B cell (primary cell): ENCODE measurements around the gene CFAP77. TPM values are rescaled to one million over a fixed set of nuclear protein-coding genes. Genes with fewer than 3 reads are reported as not detected.

Experiments used
- ATAC-seq: fragments of 200-7000 bp; cut with Tn5 transposase; one replicate; pipeline ENCODE4 v1.10.0; 2021; ENCODE audit warnings: low read depth, mild to moderate bottlenecking, moderate number of reproducible peaks, moderate library complexity
- CTCF ChIA-PET: fragments of 350-600 bp; sonication (Branson Sonifier 250); formaldehyde crosslinking; loops from one replicate; lab custom pipeline; 2021; ENCODE audit warnings: antibody characterized with exemption, inconsistent platforms; lab: Charles Lee
- POLR2A ChIA-PET: fragments of 350-600 bp; sonication (Branson Sonifier 250); formaldehyde crosslinking; loops from one replicate; lab custom pipeline; 2021; ENCODE audit warnings: antibody characterized with exemption; lab: Charles Lee
- DNase-seq: peaks from one replicate; pipeline ENCODE4 v3.0.0; 2013
- H2AFZ ChIP-seq: 2 replicates; pipeline ENCODE4 v1.6.1; 2012; ENCODE audit warnings: mild to moderate bottlenecking, low read depth, low read length; ENCODE audit not compliant: insufficient read depth, poor library complexity, severe bottlenecking
- H3K27ac ChIP-seq, 2 donors: 1 replicate in 1 of 2; 2 replicates in 1 of 2; pipeline ENCODE4 v1.5.1; 2012 to 2013; ENCODE audit warnings: low read length in 2 of 2, mild to moderate bottlenecking in 2 of 2, moderate library complexity in 1 of 2
- H3K27me3 ChIP-seq, 4 experiments: fragments of 200-600 bp in 1 of 4; sonication (generic) in 1 of 4; replicated peaks in 1 of 4; 1 replicate in 2 of 4; 2 replicates in 2 of 4; pipeline versions ENCODE4 v1.6.1 to v1.7.0; 2013 to 2016; ENCODE audit warnings: low read length in 3 of 4, mild to moderate bottlenecking in 2 of 4, mixed read lengths in 1 of 4, moderate library complexity in 1 of 4; ENCODE audit not compliant: insufficient read depth in 4 of 4, control insufficient read depth in 3 of 4; ENCODE audit errors: control extremely low read depth in 1 of 4
- H3K36me3 ChIP-seq, 2 experiments: replicated peaks in 1 of 2; 1 replicate in 1 of 2; 2 replicates in 1 of 2; pipeline versions ENCODE4 v1.6.1 to v1.7.1; 2013; ENCODE audit warnings: low read length in 1 of 2; ENCODE audit not compliant: insufficient read depth in 2 of 2, control insufficient read depth in 1 of 2; ENCODE audit errors: control extremely low read depth in 1 of 2, extremely low read depth in 1 of 2
- H3K4me1 ChIP-seq, 2 donors: fragments of 200-600 bp in 1 of 2; sonication (generic) in 1 of 2; 1 replicate in 1 of 2; 2 replicates in 1 of 2; pipeline versions ENCODE4 v1.5.1 to v1.6.1; 2013 to 2017; ENCODE audit warnings: low read length in 2 of 2; ENCODE audit not compliant: control insufficient read depth in 2 of 2, insufficient read depth in 2 of 2
- H3K4me2 ChIP-seq: replicated peaks from 2 replicates; pipeline ENCODE3; 2012; ENCODE audit warnings: mild to moderate bottlenecking, low read depth, low read length; ENCODE audit not compliant: poor library complexity, severe bottlenecking
- H3K4me3 ChIP-seq, 5 experiments: fragments of 200-600 bp in 1 of 5; sonication (generic) in 1 of 5; 1 replicate in 3 of 5; 2 replicates in 2 of 5; pipeline versions ENCODE4 v1.5.1 to v1.7.0; 2011 to 2016; ENCODE audit warnings: low read length in 4 of 5, mild to moderate bottlenecking in 4 of 5, low read depth in 2 of 5, control low read depth in 1 of 5, moderate library complexity in 1 of 5; ENCODE audit not compliant: insufficient read depth in 1 of 5; ENCODE audit errors: control extremely low read depth in 1 of 5, extremely low read depth in 1 of 5
- H3K79me2 ChIP-seq: fragments of 200-600 bp; sonication (generic); one replicate; pipeline ENCODE4 v1.6.0; 2016; ENCODE audit warnings: low read length; ENCODE audit not compliant: control insufficient read depth, insufficient read depth
- H3K9ac ChIP-seq: fragments of 200-600 bp; sonication (generic); 2 replicates; pipeline ENCODE4 v1.6.1; 2017; ENCODE audit warnings: mild to moderate bottlenecking, low read length, moderate library complexity
- H3K9me3 ChIP-seq, 3 donors: one replicate each; pipeline versions ENCODE4 v1.6.1 to v1.7.1; 2013; ENCODE audit warnings: low read length in 2 of 3; ENCODE audit not compliant: control insufficient read depth in 2 of 3, insufficient read depth in 1 of 3; ENCODE audit errors: control extremely low read depth in 1 of 3
- H4K20me1 ChIP-seq: 2 replicates; pipeline ENCODE4 v1.6.0; 2012; ENCODE audit warnings: mild to moderate bottlenecking, low read length; ENCODE audit not compliant: insufficient read depth, control insufficient read depth, poor library complexity, severe bottlenecking
- H3K27ac Mint-ChIP-seq: one replicate; pipeline ENCODE4 v1.8.0; 2021; ENCODE audit warnings: mixed read lengths
- H3K27me3 Mint-ChIP-seq: one replicate; pipeline ENCODE4 v1.8.0; 2021; ENCODE audit warnings: mixed read lengths
- H3K4me1 Mint-ChIP-seq: one replicate; pipeline ENCODE4 v1.8.0; 2021; ENCODE audit warnings: mixed read lengths
- H3K4me3 Mint-ChIP-seq: one replicate; pipeline ENCODE4 v1.8.0; 2021; ENCODE audit warnings: mixed read lengths
- H3K9me3 Mint-ChIP-seq: one replicate; pipeline ENCODE4 v1.8.0; 2022; ENCODE audit warnings: mixed read lengths; ENCODE audit not compliant: insufficient read depth
- EZH2 ChIP-seq: IDR thresholded peaks from 2 replicates; pipeline ENCODE4 v1.6.1; 2012; ENCODE audit warnings: borderline replicate concordance, low read depth, mild to moderate bottlenecking, moderate library complexity, low read length; ENCODE audit not compliant: insufficient read depth, poor library complexity, severe bottlenecking
- WGBS: methylation state at CpG from one replicate; pipeline ENCODE4 v1.1.5; 2013; ENCODE audit warnings: missing lambda C conversion rate; ENCODE audit not compliant: insufficient coverage; 5-methylcytosine and 5-hydroxymethylcytosine counted together
- intact Hi-C: fragments of 100-400 bp; cut with micrococcal nuclease; formaldehyde crosslinking; loops from one replicate; pipeline ENCODE4 v1.10.0; 2022
- polyA plus RNA-seq: library from polyadenylated mRNA; depleted of rRNA; stranded (reverse); fragments of >200 nt; gene quantifications from 2 replicates; pipeline ENCODE4 v1.2.3, GENCODE V29; 2012
- total RNA-seq, 2 donors: library from RNA; stranded (reverse); fragments of 120-200 nt in 1 of 2; gene quantifications; 1 replicate in 1 of 2; 2 replicates in 1 of 2; pipeline versions ENCODE4 v1.2.3 to v1.2.4, GENCODE V29; 2013 to 2022
- TF ChIP-seq, protein P1 (sequence below): fragments of 200-600 bp; IDR thresholded peaks from one replicate; pipeline ENCODE4 v1.8.0; 2022; ENCODE audit warnings: antibody characterized with exemption, mild to moderate bottlenecking

The CFAP77 gene
- total and polyA plus RNA-seq, 2 donors (not counting 1 experiment from before 2014, with no cell fraction given), result not detected

DNA sequence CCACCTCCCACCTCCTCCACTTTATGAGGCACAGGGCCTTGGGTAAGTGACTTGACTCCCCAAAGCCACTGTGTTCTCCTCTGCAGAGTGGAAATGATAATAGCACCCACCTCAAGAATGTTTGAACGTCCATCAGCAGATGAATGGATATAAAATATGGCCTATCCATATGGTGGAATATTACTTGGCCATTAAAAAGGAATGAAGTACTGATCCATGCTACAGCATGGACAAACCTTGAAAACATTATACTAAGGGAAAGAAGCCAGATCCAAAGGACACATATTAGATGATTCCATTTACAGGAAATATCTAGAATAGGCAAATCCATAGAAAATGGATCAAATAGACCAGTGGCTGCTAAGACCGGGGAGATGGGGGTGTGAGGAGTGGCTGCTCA lies 50.2 kb downstream of the CFAP77 start:
- POLR2A ChIA-PET, result no interaction called here
- no peak overlapping the region for H2AFZ ChIP-seq
- CTCF ChIA-PET, result no interaction called here
- H3K4me1 ChIP-seq, result no peaks in the 10 kb centered on the region
- H3K4me1 Mint-ChIP-seq, result no peaks in the 10 kb centered on the region
- H3K4me2 ChIP-seq, result no peak overlapping the region
- H3K9me3 Mint-ChIP-seq, result no peaks in the 10 kb centered on the region
- ATAC-seq, result no peak
- no CpG with 5 or more reads among the region's 2 CpGs for WGBS
- H3K79me2 ChIP-seq, result no peaks in the 10 kb centered on the region
- intact Hi-C loops, result no loop called here
- no peak overlapping the region for H3K9ac ChIP-seq
- DNase-seq, result no peak
- H3K9me3 ChIP-seq, result peaks cover 0 to 4% (median 0%) of the 10 kb centered on the region in 3 donors
- no peak overlapping the region for H3K4me3 ChIP-seq
- H3K27me3 ChIP-seq, result no peaks in the 10 kb centered on the region
- TF ChIP-seq, protein P1, sequence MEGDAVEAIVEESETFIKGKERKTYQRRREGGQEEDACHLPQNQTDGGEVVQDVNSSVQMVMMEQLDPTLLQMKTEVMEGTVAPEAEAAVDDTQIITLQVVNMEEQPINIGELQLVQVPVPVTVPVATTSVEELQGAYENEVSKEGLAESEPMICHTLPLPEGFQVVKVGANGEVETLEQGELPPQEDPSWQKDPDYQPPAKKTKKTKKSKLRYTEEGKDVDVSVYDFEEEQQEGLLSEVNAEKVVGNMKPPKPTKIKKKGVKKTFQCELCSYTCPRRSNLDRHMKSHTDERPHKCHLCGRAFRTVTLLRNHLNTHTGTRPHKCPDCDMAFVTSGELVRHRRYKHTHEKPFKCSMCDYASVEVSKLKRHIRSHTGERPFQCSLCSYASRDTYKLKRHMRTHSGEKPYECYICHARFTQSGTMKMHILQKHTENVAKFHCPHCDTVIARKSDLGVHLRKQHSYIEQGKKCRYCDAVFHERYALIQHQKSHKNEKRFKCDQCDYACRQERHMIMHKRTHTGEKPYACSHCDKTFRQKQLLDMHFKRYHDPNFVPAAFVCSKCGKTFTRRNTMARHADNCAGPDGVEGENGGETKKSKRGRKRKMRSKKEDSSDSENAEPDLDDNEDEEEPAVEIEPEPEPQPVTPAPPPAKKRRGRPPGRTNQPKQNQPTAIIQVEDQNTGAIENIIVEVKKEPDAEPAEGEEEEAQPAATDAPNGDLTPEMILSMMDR, result no peak
- no peaks in the 10 kb centered on the region for H3K36me3 ChIP-seq
- H3K27ac ChIP-seq, result no peak overlapping the region
- no peaks in the 10 kb centered on the region for H4K20me1 ChIP-seq
- no peak overlapping the region for H3K4me3 Mint-ChIP-seq
- H3K27me3 Mint-ChIP-seq, result peaks cover 8% of the 10 kb centered on the region
- H3K27ac Mint-ChIP-seq, result no peak overlapping the region

DNA sequence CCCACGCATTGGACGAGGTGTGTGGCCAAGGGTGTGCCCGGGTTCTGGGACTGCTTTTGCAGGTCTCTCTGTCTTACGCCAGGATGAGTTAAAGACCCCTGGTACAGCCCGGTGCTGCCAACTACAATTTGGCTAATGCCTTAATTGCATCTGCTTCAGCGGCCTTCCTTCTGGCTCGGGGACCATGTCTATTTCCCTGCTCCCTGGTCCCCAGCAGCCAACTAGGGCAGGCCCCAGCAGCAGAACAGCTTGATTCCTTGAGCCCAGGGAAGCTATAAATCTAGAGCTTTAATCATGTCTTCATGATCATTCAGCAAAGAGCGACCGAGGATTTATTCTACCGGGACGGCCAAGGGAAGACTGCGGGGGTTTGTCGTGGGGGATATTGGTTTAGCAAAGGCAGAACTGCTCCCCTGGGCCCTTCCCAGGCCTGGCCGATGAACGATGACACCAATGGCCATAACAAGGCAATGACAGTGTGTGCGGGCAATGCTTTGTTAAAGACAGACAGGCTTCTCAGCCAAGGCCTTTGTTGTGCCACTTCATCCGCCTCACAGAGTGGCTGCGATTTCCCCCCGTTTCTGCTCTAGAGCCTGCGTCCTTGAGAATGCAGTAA lies 51.4 kb downstream of the CFAP77 start:
- no peak for ATAC-seq
- Histone ChIP-seq H3K4me2 (no peak overlapping the region), H4K20me1 (no peaks in the 10 kb centered on the region), H3K27me3 (no peaks in the 10 kb centered on the region), H3K9ac (no peak overlapping the region), H3K9me3 (peaks cover 0 to 4% (median 0%) of the 10 kb centered on the region in 3 donors), H3K4me1 (no peaks in the 10 kb centered on the region), H3K4me3 (no peak overlapping the region), H3K27ac (no peak overlapping the region), H2AFZ (no peak overlapping the region), H3K36me3 (no peaks in the 10 kb centered on the region), H3K79me2 (no peaks in the 10 kb centered on the region)
- CTCF ChIA-PET, result no interaction called here
- WGBS, result 93% methylated on average over 20 of the region's 20 CpGs
- H3K4me1 Mint-ChIP-seq, result no peaks in the 10 kb centered on the region
- peaks cover 14% of the 10 kb centered on the region for H3K27me3 Mint-ChIP-seq
- DNase-seq, result no peak
- no peak overlapping the region for H3K27ac Mint-ChIP-seq
- intact Hi-C loops, result no loop called here
- no peak overlapping the region for H3K4me3 Mint-ChIP-seq
- TF ChIP-seq, protein P1, result no peak
- TF ChIP-seq EZH2, result no peak
- POLR2A ChIA-PET, result interaction anchor here (0.6 kb wide), 1 partner anchor 482 kb away, joined by 4 read pairs; no protein-coding TSS in a partner anchor
- H3K9me3 Mint-ChIP-seq, result no peaks in the 10 kb centered on the region
